GM19025 (cell line): Measurements from ENCODE around the gene PMAIP1.
A peak's percentile ranks its signal among the peaks of the same experiment; 100 is the strongest.

Source experiments
- ATAC-seq: cut with Tn5 transposase; IDR thresholded peaks from one replicate; pipeline ENCODE4 v1.9.1; 2021; ENCODE audit warnings: mild to moderate bottlenecking, low read depth, moderate library complexity; ENCODE audit not compliant: unreplicated experiment

The PMAIP1 gene

GRCh38 chr18:59909289-59910036 lies 9.7 kb downstream of the PMAIP1 start:
- ATAC-seq = no peak

- ATAC-seq = no peak
These were observed 11.2 kb downstream of the PMAIP1 start for GRCh38 chr18:59910967-59911366.

- ATAC-seq = no peak
These were observed 11.8 kb downstream of the PMAIP1 start for GRCh38 chr18:59911600-59911999.

- ATAC-seq = no peak
These were observed 12.3 kb downstream of the PMAIP1 start for GRCh38 chr18:59912007-59912550.

GRCh38 chr18:59915606-59916005 lies 15.8 kb downstream of the PMAIP1 start:
- no peak for ATAC-seq

GRCh38 chr18:59916746-59917145 lies 16.9 kb downstream of the PMAIP1 start:
- no peak for ATAC-seq

- ATAC-seq = no peak
These were observed 17.6 kb downstream of the PMAIP1 start for GRCh38 chr18:59917422-59917821.

- ATAC-seq = peak; percentile 35
These were observed 18.5 kb downstream of the PMAIP1 start for GRCh38 chr18:59918320-59918755.

GRCh38 chr18:59918997-59919396 lies 19.2 kb downstream of the PMAIP1 start:
- ATAC-seq = no peak

- ATAC-seq = peak; percentile 30
These were observed 21.6 kb downstream of the PMAIP1 start for GRCh38 chr18:59921384-59921891.

GRCh38 chr18:59923539-59924196 lies 23.9 kb downstream of the PMAIP1 start:
- peak; percentile 37 for ATAC-seq

GRCh38 chr18:59926131-59926530 lies 26.3 kb downstream of the PMAIP1 start:
- no peak for ATAC-seq

GRCh38 chr18:59927246-59927825 lies 27.5 kb downstream of the PMAIP1 start:
- peak; percentile 74 for ATAC-seq

GRCh38 chr18:59928201-59928600 lies 28.4 kb downstream of the PMAIP1 start:
- ATAC-seq = no peak

- no peak for ATAC-seq
These were observed 30.0 kb downstream of the PMAIP1 start for GRCh38 chr18:59929621-59930295.

- ATAC-seq = no peak
These were observed 32.6 kb downstream of the PMAIP1 start for GRCh38 chr18:59932401-59932800.

GRCh38 chr18:59938676-59939075 lies 38.9 kb downstream of the PMAIP1 start:
- no peak for ATAC-seq

- ATAC-seq = no peak
These were observed 39.3 kb downstream of the PMAIP1 start for GRCh38 chr18:59939127-59939526.

- ATAC-seq = no peak
These were observed 40.3 kb downstream of the PMAIP1 start for GRCh38 chr18:59940068-59940467.

GRCh38 chr18:59941331-59941730 lies 41.5 kb downstream of the PMAIP1 start:
- ATAC-seq = no peak

- ATAC-seq = no peak
These were observed 42.8 kb downstream of the PMAIP1 start for GRCh38 chr18:59942601-59943000.
